Measurements from ENCODE around the gene RPS3A.
"Not testable (repeated sequence)": the region's sequence is repeated elsewhere in the genome, so short reads cannot be mapped to it uniquely, and the experiment has no call there.

DNA sequence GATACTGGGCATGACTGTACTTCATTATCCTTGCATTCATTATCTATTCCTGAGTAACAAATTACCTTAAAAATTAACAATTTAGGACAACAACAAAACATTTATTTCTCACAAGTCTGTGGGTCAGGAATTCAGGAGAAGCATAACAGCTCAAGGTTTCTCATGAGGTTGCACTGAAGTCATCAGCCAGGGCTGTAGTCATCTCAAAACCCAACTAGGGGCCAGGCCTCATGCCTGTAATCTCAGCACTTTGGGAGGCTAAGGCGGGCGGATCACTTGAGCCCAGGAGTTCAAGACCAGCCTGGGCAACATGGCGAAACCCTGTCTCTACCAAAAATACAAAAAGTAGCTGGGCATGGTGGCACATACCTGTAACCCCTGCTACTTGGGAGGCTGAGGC is 36.3 kb upstream of the RPS3A start:
- TF ChIP-seq, protein P1, sequence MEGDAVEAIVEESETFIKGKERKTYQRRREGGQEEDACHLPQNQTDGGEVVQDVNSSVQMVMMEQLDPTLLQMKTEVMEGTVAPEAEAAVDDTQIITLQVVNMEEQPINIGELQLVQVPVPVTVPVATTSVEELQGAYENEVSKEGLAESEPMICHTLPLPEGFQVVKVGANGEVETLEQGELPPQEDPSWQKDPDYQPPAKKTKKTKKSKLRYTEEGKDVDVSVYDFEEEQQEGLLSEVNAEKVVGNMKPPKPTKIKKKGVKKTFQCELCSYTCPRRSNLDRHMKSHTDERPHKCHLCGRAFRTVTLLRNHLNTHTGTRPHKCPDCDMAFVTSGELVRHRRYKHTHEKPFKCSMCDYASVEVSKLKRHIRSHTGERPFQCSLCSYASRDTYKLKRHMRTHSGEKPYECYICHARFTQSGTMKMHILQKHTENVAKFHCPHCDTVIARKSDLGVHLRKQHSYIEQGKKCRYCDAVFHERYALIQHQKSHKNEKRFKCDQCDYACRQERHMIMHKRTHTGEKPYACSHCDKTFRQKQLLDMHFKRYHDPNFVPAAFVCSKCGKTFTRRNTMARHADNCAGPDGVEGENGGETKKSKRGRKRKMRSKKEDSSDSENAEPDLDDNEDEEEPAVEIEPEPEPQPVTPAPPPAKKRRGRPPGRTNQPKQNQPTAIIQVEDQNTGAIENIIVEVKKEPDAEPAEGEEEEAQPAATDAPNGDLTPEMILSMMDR (IDR thresholded peaks at IDR 0.05) = not testable (repeated sequence)
- TF ChIP-seq, protein P2, sequence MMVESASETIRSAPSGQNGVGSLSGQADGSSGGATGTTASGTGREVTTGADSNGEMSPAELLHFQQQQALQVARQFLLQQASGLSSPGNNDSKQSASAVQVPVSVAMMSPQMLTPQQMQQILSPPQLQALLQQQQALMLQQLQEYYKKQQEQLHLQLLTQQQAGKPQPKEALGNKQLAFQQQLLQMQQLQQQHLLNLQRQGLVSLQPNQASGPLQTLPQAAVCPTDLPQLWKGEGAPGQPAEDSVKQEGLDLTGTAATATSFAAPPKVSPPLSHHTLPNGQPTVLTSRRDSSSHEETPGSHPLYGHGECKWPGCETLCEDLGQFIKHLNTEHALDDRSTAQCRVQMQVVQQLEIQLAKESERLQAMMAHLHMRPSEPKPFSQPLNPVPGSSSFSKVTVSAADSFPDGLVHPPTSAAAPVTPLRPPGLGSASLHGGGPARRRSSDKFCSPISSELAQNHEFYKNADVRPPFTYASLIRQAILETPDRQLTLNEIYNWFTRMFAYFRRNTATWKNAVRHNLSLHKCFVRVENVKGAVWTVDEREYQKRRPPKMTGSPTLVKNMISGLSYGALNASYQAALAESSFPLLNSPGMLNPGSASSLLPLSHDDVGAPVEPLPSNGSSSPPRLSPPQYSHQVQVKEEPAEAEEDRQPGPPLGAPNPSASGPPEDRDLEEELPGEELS (CRISPR knock-in tag; IDR thresholded peaks at IDR 0.05) = not testable (repeated sequence)
- TF ChIP-seq, protein P3, sequence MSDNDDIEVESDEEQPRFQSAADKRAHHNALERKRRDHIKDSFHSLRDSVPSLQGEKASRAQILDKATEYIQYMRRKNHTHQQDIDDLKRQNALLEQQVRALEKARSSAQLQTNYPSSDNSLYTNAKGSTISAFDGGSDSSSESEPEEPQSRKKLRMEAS (CRISPR knock-in tag; IDR thresholded peaks at IDR 0.05) = not testable (repeated sequence)
- TF ChIP-seq TP53, CREB1, ETV6, NR2C2 (CRISPR knock-in tag; IDR thresholded peaks at IDR 0.05): not testable (repeated sequence)

Data from WTC11 (cell line).